ENCODE results near the gene SDF2.

DNA sequence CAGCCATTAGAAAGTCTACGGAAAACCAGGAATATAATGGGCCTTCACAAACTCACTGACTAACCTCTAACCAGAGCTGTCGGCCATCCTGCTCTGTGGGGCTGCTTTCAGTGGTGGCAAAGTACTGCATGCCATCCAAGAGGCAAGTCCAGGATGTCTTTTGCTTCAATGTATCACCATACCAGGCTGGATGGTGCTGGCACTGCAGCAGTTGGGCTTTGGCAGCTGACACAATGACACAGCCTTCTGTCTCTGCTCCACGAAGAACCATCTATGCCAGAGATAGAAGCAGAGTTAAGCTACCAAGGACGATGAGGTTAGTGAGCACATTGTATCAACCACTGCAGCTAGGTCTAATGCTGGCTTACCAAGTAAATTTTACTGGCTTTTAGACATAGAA, 38.0 kb downstream of the SDF2 start:
- TF ChIP-seq CTCF (IDR thresholded peaks at IDR 0.05): no peak
- TF ChIP-seq POLR2A (IDR thresholded peaks at IDR 0.05): no peak

Data from right lobe of liver (tissue), 4 donors.